GM23338 (cell line): ENCODE measurements around the gene HIPK1. TPM values are rescaled to one million over a fixed set of nuclear protein-coding genes. Genes with fewer than 3 reads are reported as not detected.

Experiments
- ATAC-seq: fragments of 200-7000 bp; cut with Tn5 transposase; 3 replicates; pipeline ENCODE4 v1.9.1; 2020
- DNase-seq: peaks from one replicate; pipeline ENCODE4 v3.0.0-alpha.2; 2015; ENCODE audit warnings: low spot score
- H2AFZ ChIP-seq: fragments of 200-600 bp; sonication (generic); 2 replicates; pipeline ENCODE4 v1.8.0; 2016; ENCODE audit warnings: antibody characterized with exemption, mild to moderate bottlenecking, moderate library complexity
- H3F3A ChIP-seq: fragments of 200-600 bp; sonication (generic); replicated peaks from 2 replicates; pipeline ENCODE4 v1.8.0; 2017; ENCODE audit warnings: antibody characterized with exemption, mixed run types, low read depth
- H3K27ac ChIP-seq: fragments of 200-600 bp; sonication (generic); 2 replicates; pipeline ENCODE4 v1.6.1; 2016; ENCODE audit warnings: low read depth
- H3K27me3 ChIP-seq: fragments of 200-600 bp; sonication (generic); 2 replicates; pipeline ENCODE4 v1.8.0; 2016; ENCODE audit warnings: mild to moderate bottlenecking, mixed run types, moderate library complexity; ENCODE audit not compliant: insufficient read depth
- H3K36me3 ChIP-seq: fragments of 200-600 bp; sonication (generic); 2 replicates; pipeline ENCODE4 v1.8.0; 2016; ENCODE audit warnings: mild to moderate bottlenecking; ENCODE audit not compliant: insufficient read depth
- H3K4me1 ChIP-seq: fragments of 200-600 bp; sonication (generic); 2 replicates; pipeline ENCODE4 v1.8.0; 2016; ENCODE audit warnings: mild to moderate bottlenecking, moderate library complexity; ENCODE audit not compliant: insufficient read depth
- H3K4me2 ChIP-seq: fragments of 200-600 bp; sonication (generic); 2 replicates; pipeline ENCODE4 v1.7.1; 2017; ENCODE audit warnings: mixed run types
- H3K4me3 ChIP-seq: fragments of 200-600 bp; sonication (generic); 2 replicates; pipeline ENCODE4 v1.6.1; 2016; ENCODE audit warnings: mixed run types
- H3K79me2 ChIP-seq: fragments of 200-600 bp; sonication (generic); replicated peaks from 2 replicates; pipeline ENCODE4 v1.8.0; 2017; ENCODE audit warnings: mild to moderate bottlenecking; ENCODE audit not compliant: insufficient read depth
- H3K9me2 ChIP-seq: fragments of 200-600 bp; sonication (generic); 2 replicates; pipeline ENCODE4 v1.8.0; 2017; ENCODE audit not compliant: insufficient read depth
- H4K20me1 ChIP-seq: fragments of 200-600 bp; sonication (generic); replicated peaks from 2 replicates; pipeline ENCODE4 v1.8.0; 2017; ENCODE audit warnings: mild to moderate bottlenecking; ENCODE audit not compliant: insufficient read depth
- H3K27ac Mint-ChIP-seq: 2 replicates; pipeline ENCODE4 v1.8.0; 2020; ENCODE audit warnings: inconsistent platforms, mild to moderate bottlenecking, moderate library complexity, mixed read lengths
- H3K27me3 Mint-ChIP-seq: 3 replicates; pipeline ENCODE4 v1.8.0; 2022; ENCODE audit warnings: low read depth, mild to moderate bottlenecking, moderate library complexity, mixed read lengths, inconsistent platforms; ENCODE audit not compliant: insufficient read depth, poor library complexity
- H3K36me3 Mint-ChIP-seq: 3 replicates; pipeline ENCODE4 v1.8.0; 2021; ENCODE audit warnings: low read depth, mild to moderate bottlenecking, inconsistent platforms, moderate library complexity, mixed read lengths
- H3K4me1 Mint-ChIP-seq: 3 replicates; pipeline ENCODE4 v1.8.0; 2020; ENCODE audit warnings: mild to moderate bottlenecking, inconsistent platforms, mixed read lengths
- H3K4me3 Mint-ChIP-seq: 3 replicates; pipeline ENCODE4 v1.8.0; 2021; ENCODE audit warnings: moderate library complexity, mild to moderate bottlenecking, inconsistent platforms, mixed read lengths
- H3K9me3 Mint-ChIP-seq: 3 replicates; pipeline ENCODE4 v1.8.0; 2020; ENCODE audit warnings: moderate library complexity, mild to moderate bottlenecking, inconsistent platforms, mixed read lengths
- CREB1 ChIP-seq: fragments of 250-450 bp; sonication (Bioruptor Pico); IDR thresholded peaks from 2 replicates; pipeline ENCODE4 v1.5.0; 2020; ENCODE audit warnings: low read depth, mild to moderate bottlenecking, moderate library complexity
- CTCF ChIP-seq, 2 experiments: fragments of 200-600 bp in 1 of 2; sonication (generic) in 1 of 2; conservative IDR thresholded peaks; 2 replicates each; pipeline versions ENCODE4 v1.5.1 to v1.6.1; 2016 to 2017; ENCODE audit warnings: antibody characterized with exemption in 2 of 2, low read depth in 2 of 2, mild to moderate bottlenecking in 2 of 2, moderate library complexity in 1 of 2
- ETS1 ChIP-seq: IDR thresholded peaks from 2 replicates; pipeline ENCODE4 v1.6.1; 2016; ENCODE audit warnings: antibody characterized with exemption
- EZH2 ChIP-seq: fragments of 200-600 bp; sonication (generic); IDR thresholded peaks from one replicate; pipeline ENCODE4 v1.8.0; 2017; ENCODE audit warnings: antibody characterized with exemption, mild to moderate bottlenecking, low read depth; ENCODE audit not compliant: unreplicated experiment
- EZH2phosphoT487 ChIP-seq: fragments of 200-600 bp; sonication (generic); IDR thresholded peaks from one replicate; pipeline ENCODE4 v1.8.1; 2018; ENCODE audit warnings: antibody characterized with exemption; ENCODE audit not compliant: unreplicated experiment
- JUNB ChIP-seq: IDR thresholded peaks from one replicate; pipeline ENCODE4 v1.6.1; 2016; ENCODE audit warnings: antibody characterized with exemption; ENCODE audit not compliant: unreplicated experiment
- NANOG ChIP-seq: IDR thresholded peaks from 2 replicates; pipeline ENCODE4 v1.6.1; 2016; ENCODE audit warnings: antibody characterized with exemption, borderline replicate concordance
- POLR2AphosphoS5 ChIP-seq: IDR thresholded peaks from 2 replicates; pipeline ENCODE4 v1.6.1; 2016; ENCODE audit warnings: antibody characterized with exemption, low read depth
- REST ChIP-seq: IDR thresholded peaks from one replicate; pipeline ENCODE4 v1.6.1; 2018; ENCODE audit warnings: antibody characterized with exemption; ENCODE audit not compliant: unreplicated experiment
- STAT1 ChIP-seq: IDR thresholded peaks from one replicate; pipeline ENCODE4 v1.6.1; 2016; ENCODE audit warnings: antibody characterized with exemption; ENCODE audit not compliant: unreplicated experiment
- ZNF114 ChIP-seq: fragments of 250-450 bp; sonication (Bioruptor Pico); IDR thresholded peaks from 2 replicates; pipeline ENCODE4 v1.5.0; 2020; ENCODE audit warnings: mild to moderate bottlenecking, moderate library complexity
- ZNF331 ChIP-seq: fragments of 250-450 bp; sonication (Bioruptor Pico); IDR thresholded peaks from 2 replicates; pipeline ENCODE4 v1.5.0; 2020; ENCODE audit warnings: low read depth, mild to moderate bottlenecking, moderate library complexity
- ZNF462 ChIP-seq: fragments of 250-450 bp; sonication (Bioruptor Pico); IDR thresholded peaks from 2 replicates; pipeline ENCODE4 v1.5.0; 2020; ENCODE audit warnings: mild to moderate bottlenecking, moderate library complexity
- polyA plus RNA-seq: library from polyadenylated mRNA; unstranded; fragments of >200 nt; fragmentation: Nextera tagmentation; extraction: Ambion mirVana; gene quantifications from 2 replicates; pipeline ENCODE4 v1.2.1, GENCODE V29; 2016
- total RNA-seq: library from RNA; depleted of rRNA; stranded (reverse); fragments of >200 nt; shearing (Covaris generic); gene quantifications from 2 replicates; pipeline ENCODE4 v1.2.3, GENCODE V29; 2014

The HIPK1 gene
- total and polyA plus RNA-seq, 2 experiments from 2014 or later = 14.3 to 47.5 TPM

DNA sequence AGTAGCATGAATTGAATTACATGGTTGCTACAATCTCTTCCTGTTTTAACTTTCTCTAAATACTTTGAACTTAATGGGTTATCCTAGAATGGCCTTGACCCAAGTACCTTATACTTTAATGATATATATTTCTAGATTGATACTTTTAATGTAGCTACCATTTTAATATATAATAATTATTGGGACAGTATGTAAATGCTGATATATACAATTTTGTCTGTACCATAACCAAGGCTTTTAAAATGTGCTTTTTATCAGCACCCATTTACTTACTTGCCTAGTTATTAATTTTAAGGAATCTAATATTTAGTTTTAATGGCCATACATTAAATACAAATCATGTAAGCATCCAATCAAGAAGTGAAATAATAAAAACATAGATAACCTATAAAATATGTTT is 13.4 kb downstream of the HIPK1 start:
- no peaks in the 10 kb centered on the region for H3K9me3 Mint-ChIP-seq
- Histone ChIP-seq H3K4me1 (0 out of 2 replicates have a peak, but pooled peaks cover under 1% of the 10 kb centered on the region), H3K4me3 (no peak overlapping the region), H4K20me1 (peaks cover 16% of the 10 kb centered on the region), H3K27me3 (no peaks in the 10 kb centered on the region), H3K36me3 (no peaks in the 10 kb centered on the region; the same call in 1 of the 2 replicates), H3K79me2 (peaks cover 67% of the 10 kb centered on the region), H3F3A (no peaks in the 10 kb centered on the region), H3K9me2 (no peaks in the 10 kb centered on the region), H2AFZ (no peak overlapping the region), H3K4me2 (no peak overlapping the region), H3K27ac (no peak overlapping the region)
- H3K27me3 Mint-ChIP-seq = no peaks in the 10 kb centered on the region
- no peak overlapping the region for H3K27ac Mint-ChIP-seq
- TF ChIP-seq ZNF114 (CRISPR knock-in tag) = no peak
- no peak for TF ChIP-seq ETS1
- TF ChIP-seq EZH2 = no peak
- TF ChIP-seq CTCF (conservative IDR thresholded peaks at IDR 0.05; ENCODE audit: low read depth in 2 of 2) = no peak
- TF ChIP-seq POLR2AphosphoS5 = no peak
- no peak for TF ChIP-seq ZNF462
- no peak for TF ChIP-seq CREB1 (CRISPR knock-in tag)
- TF ChIP-seq REST = no peak
- no peak for TF ChIP-seq EZH2phosphoT487
- no peak for TF ChIP-seq NANOG
- TF ChIP-seq ZNF331 (CRISPR knock-in tag) = no peak
- TF ChIP-seq STAT1 = no peak
- TF ChIP-seq JUNB = no peak
- DNase-seq = no peak
- H3K4me3 Mint-ChIP-seq = no peak overlapping the region
- no peak for ATAC-seq
- H3K4me1 Mint-ChIP-seq = peaks cover 20% of the 10 kb centered on the region
- peaks cover 23% of the 10 kb centered on the region; the same call in 2 of the 3 replicates for H3K36me3 Mint-ChIP-seq
